Measurements from ENCODE around the gene IGSF9.

IGSF9 gene, protein sequence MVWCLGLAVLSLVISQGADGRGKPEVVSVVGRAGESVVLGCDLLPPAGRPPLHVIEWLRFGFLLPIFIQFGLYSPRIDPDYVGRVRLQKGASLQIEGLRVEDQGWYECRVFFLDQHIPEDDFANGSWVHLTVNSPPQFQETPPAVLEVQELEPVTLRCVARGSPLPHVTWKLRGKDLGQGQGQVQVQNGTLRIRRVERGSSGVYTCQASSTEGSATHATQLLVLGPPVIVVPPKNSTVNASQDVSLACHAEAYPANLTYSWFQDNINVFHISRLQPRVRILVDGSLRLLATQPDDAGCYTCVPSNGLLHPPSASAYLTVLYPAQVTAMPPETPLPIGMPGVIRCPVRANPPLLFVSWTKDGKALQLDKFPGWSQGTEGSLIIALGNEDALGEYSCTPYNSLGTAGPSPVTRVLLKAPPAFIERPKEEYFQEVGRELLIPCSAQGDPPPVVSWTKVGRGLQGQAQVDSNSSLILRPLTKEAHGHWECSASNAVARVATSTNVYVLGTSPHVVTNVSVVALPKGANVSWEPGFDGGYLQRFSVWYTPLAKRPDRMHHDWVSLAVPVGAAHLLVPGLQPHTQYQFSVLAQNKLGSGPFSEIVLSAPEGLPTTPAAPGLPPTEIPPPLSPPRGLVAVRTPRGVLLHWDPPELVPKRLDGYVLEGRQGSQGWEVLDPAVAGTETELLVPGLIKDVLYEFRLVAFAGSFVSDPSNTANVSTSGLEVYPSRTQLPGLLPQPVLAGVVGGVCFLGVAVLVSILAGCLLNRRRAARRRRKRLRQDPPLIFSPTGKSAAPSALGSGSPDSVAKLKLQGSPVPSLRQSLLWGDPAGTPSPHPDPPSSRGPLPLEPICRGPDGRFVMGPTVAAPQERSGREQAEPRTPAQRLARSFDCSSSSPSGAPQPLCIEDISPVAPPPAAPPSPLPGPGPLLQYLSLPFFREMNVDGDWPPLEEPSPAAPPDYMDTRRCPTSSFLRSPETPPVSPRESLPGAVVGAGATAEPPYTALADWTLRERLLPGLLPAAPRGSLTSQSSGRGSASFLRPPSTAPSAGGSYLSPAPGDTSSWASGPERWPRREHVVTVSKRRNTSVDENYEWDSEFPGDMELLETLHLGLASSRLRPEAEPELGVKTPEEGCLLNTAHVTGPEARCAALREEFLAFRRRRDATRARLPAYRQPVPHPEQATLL

DNA sequence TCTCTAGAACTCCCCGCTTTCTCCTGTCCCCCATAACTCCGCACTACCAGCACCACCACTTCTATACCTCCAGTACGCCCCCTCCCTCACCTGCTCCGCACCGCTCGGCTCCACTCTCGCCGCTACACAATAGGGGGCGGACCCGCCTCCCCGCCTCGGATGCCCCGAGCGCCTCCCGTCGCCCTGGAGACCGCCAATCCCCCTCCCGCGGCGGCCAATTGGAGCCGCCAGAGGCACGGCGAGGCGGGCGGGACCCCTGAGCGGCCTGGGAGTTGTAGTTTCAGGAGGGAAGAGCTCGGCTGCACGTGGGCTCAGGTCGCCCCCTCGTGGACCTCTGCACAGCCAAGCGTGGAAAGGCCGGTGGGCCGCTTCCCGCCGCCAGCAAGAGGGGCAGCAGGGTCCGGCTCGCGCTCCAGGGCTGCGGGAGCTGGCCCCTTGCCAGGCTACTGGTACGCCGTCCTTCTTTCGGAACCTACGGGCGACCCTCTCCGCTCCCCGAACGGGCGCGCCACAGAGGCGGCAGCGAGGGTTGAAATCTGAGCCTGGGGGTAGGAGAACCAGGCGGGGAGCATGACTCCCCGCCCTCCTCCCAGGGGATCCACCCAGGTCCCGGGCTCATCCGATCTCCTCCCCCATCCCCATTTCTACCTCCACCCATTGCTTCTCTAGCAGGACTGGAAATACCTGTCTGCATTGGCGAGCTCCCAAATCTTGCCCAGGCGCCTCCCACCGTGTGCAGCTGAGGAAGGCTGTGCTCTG is at the start of gene IGSF9:
TSS of gene IGSF9 (minus strand) at position 131 of the 759 bp plus-strand sequence. CDS start 2,159 bp downstream, outside the sequence.
- ATAC-seq, result peak; percentile 95
- no peak within 1 kb of the TSS for H3K27ac Mint-ChIP-seq
- DNase-seq, result peak; percentile 80
- H3K36me3 Mint-ChIP-seq (ENCODE audit: low read depth), result no peaks in the 10 kb centered on the region
- H3K4me3 Mint-ChIP-seq, result peak within 1 kb of the TSS; percentile 66
- peaks cover 28% of the 10 kb centered on the region for H3K27me3 Mint-ChIP-seq
- peaks cover 6% of the 10 kb centered on the region for H3K4me1 Mint-ChIP-seq
- H3K9me3 Mint-ChIP-seq, result no peaks in the 10 kb centered on the region

GRCh38 chr1:159994896-159995295 is 49.5 kb upstream of the IGSF9 start:
- ATAC-seq (no peak), DNase-seq (no peak)
- peaks cover 8% of the 10 kb centered on the region for H3K4me1 Mint-ChIP-seq
- H3K36me3 Mint-ChIP-seq (ENCODE audit: low read depth), result no peaks in the 10 kb centered on the region
- H3K27me3 Mint-ChIP-seq, result peaks cover 16% of the 10 kb centered on the region
- H3K4me3 Mint-ChIP-seq, result no peak overlapping the region
- no peak overlapping the region for H3K27ac Mint-ChIP-seq
- H3K9me3 Mint-ChIP-seq, result no peaks in the 10 kb centered on the region

GRCh38 chr1:159993911-159994310 is 48.5 kb upstream of the IGSF9 start:
- ATAC-seq, result no peak
- DNase-seq, result no peak
- Mint-ChIP-seq H3K27me3 (peaks cover 12% of the 10 kb centered on the region), H3K4me1 (peaks cover 8% of the 10 kb centered on the region), H3K9me3 (no peaks in the 10 kb centered on the region), H3K36me3 (ENCODE audit: low read depth) (no peaks in the 10 kb centered on the region), H3K4me3 (no peak overlapping the region), H3K27ac (no peak overlapping the region)

DNA sequence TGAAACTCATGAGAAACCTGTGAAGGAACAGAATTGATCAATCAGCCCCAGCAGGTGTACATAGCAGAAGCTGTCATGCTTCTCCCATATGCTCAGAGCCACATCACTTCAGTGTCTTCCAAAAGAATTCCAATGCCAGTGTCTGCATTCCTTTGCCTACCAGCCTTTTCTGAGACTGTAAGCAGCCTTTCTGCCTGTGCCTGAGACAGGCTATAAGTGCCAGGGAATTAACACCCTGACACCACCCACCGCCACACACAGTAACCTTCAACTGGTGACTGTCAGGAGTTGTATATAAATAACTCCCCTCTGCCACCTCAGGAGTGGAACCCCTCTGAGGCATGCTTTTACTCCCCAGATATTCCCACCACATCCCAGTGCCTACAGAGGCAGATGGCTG is 46.7 kb upstream of the IGSF9 start:
- Mint-ChIP-seq H3K27ac (no peak overlapping the region), H3K27me3 (peaks cover 8% of the 10 kb centered on the region), H3K4me1 (peaks cover 8% of the 10 kb centered on the region), H3K36me3 (ENCODE audit: low read depth) (no peaks in the 10 kb centered on the region), H3K9me3 (no peaks in the 10 kb centered on the region), H3K4me3 (no peak overlapping the region)
- no peak for ATAC-seq
- DNase-seq, result no peak

DNA sequence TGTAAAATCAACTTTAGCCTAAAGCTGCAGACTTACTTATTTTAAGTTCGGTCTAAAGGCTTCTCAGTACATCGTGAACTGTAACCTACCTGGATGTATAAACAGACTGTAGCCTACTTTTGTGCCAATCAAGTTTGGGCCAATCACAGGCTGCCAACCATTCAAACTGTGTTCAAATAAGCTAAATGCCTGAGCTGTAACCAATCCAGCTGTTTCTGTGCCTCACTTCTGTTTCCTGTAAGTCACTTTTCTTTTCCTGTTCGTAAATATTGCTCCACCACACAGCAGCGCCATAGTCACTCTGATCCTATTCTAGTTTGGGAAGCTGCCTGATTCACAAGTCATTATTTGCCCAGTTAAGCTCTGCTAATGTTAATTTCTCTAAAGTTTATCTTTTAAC is 46.1 kb upstream of the IGSF9 start:
- H3K9me3 Mint-ChIP-seq, result no peaks in the 10 kb centered on the region

GRCh38 chr1:159990005-159990404 is 44.6 kb upstream of the IGSF9 start:
- Mint-ChIP-seq H3K27ac (no peak overlapping the region), H3K4me1 (peaks cover 8% of the 10 kb centered on the region), H3K36me3 (ENCODE audit: low read depth) (no peaks in the 10 kb centered on the region), H3K27me3 (peaks cover 6% of the 10 kb centered on the region), H3K4me3 (no peak overlapping the region), H3K9me3 (no peaks in the 10 kb centered on the region)
- ATAC-seq (no peak), DNase-seq (no peak)

More for the DNA sequence above, 46.1 kb upstream of the IGSF9 start:
- Mint-ChIP-seq H3K27ac (no peak overlapping the region), H3K27me3 (peaks cover 6% of the 10 kb centered on the region), H3K36me3 (ENCODE audit: low read depth) (no peaks in the 10 kb centered on the region), H3K4me1 (peaks cover 8% of the 10 kb centered on the region), H3K4me3 (no peak overlapping the region)
- DNase-seq (no peak), ATAC-seq (no peak)

- H3K9me3 Mint-ChIP-seq, result no peaks in the 10 kb centered on the region
- no peak overlapping the region for H3K4me3 Mint-ChIP-seq
- no peak for ATAC-seq
- DNase-seq, result no peak
- no peaks in the 10 kb centered on the region for H3K36me3 Mint-ChIP-seq (ENCODE audit: low read depth)
- peaks cover 9% of the 10 kb centered on the region for H3K27me3 Mint-ChIP-seq
- peaks cover 8% of the 10 kb centered on the region for H3K4me1 Mint-ChIP-seq
- no peak overlapping the region for H3K27ac Mint-ChIP-seq
These were observed 44.2 kb upstream of the IGSF9 start for GRCh38 chr1:159989581-159989980.

DNA sequence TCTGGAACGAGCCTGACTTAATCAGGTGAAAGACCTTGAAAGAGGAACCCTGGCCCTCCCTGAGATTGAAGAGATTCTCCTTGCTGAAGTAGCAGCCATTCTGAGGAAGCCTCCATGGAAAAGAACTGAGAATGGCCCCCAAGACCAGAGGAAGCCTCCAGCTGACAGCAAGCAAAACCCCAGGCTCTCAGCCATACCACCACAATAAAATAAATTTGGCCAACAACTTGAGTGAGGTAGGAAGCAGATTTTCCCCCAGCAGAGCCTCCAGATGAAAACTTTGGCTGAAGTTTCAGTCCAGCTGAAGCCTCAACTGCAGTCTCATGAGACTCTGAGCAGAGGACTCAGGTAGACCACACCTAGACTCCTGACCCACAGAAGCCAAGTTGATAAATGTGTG is 42.6 kb upstream of the IGSF9 start:
- H3K27ac Mint-ChIP-seq, result no peak overlapping the region
- peaks cover 15% of the 10 kb centered on the region for H3K27me3 Mint-ChIP-seq
- ATAC-seq, result no peak
- H3K36me3 Mint-ChIP-seq (ENCODE audit: low read depth), result no peaks in the 10 kb centered on the region
- no peaks in the 10 kb centered on the region for H3K9me3 Mint-ChIP-seq
- H3K4me3 Mint-ChIP-seq, result no peak overlapping the region
- no peak for DNase-seq
- H3K4me1 Mint-ChIP-seq, result peaks cover 8% of the 10 kb centered on the region

DNA sequence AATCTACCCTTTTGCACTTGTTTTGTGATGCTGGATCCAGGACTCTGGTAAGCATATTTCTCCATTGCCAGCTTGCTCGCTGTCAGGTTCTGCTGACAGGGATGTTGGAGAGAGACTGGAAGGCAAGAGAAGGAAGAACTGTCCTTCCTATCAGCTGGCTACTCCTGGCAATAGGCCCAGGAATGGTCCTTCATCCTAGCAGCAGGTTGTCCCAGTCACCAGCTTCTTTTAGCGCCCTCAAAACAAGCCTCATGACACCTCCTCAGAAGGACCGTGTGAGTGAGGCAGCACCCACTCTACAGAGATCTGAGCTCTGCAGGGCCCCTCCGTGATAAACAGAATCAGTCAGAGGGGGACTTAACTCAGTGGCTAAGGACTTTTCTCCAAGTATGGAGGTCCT is 41.8 kb upstream of the IGSF9 start:
- DNase-seq, result no peak
- no peak overlapping the region for H3K4me3 Mint-ChIP-seq

DNA sequence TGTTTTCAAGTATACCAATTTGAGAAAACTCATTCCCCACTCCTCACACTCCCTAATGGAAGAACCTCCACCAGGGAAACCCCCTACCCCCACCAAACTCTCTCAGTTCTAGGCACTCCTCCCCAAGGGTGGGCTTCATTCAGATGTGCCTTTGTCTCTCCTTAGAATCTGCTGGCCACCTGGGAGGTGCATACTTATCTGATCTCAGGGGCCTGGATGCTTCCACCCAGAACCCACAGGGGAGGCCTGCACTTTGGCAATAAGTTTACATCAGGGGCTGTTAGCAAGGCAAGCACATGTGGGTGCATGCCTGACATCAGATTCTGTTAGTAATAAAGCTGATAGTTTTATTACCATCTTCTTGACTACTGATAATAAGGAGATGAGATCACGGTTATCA is 41.1 kb upstream of the IGSF9 start:
- H3K9me3 Mint-ChIP-seq, result no peaks in the 10 kb centered on the region
- H3K36me3 Mint-ChIP-seq (ENCODE audit: low read depth), result no peaks in the 10 kb centered on the region
- peaks cover 4% of the 10 kb centered on the region for H3K4me1 Mint-ChIP-seq
- DNase-seq (no peak), ATAC-seq (no peak)
- no peak overlapping the region for H3K27ac Mint-ChIP-seq
- no peak overlapping the region for H3K4me3 Mint-ChIP-seq
- H3K27me3 Mint-ChIP-seq, result peaks cover 23% of the 10 kb centered on the region

More for the DNA sequence above, 41.8 kb upstream of the IGSF9 start:
- no peak overlapping the region for H3K27ac Mint-ChIP-seq
- peaks cover 8% of the 10 kb centered on the region for H3K4me1 Mint-ChIP-seq
- ATAC-seq, result no peak
- no peaks in the 10 kb centered on the region for H3K36me3 Mint-ChIP-seq (ENCODE audit: low read depth)
- H3K9me3 Mint-ChIP-seq, result no peaks in the 10 kb centered on the region
- H3K27me3 Mint-ChIP-seq, result peaks cover 19% of the 10 kb centered on the region

- no peak for DNase-seq
- peaks cover 22% of the 10 kb centered on the region for H3K27me3 Mint-ChIP-seq
- no peak overlapping the region for H3K4me3 Mint-ChIP-seq
- ATAC-seq, result no peak
- no peaks in the 10 kb centered on the region for H3K36me3 Mint-ChIP-seq (ENCODE audit: low read depth)
- H3K27ac Mint-ChIP-seq, result no peak overlapping the region
- peaks cover under 1% of the 10 kb centered on the region for H3K4me1 Mint-ChIP-seq
- H3K9me3 Mint-ChIP-seq, result no peaks in the 10 kb centered on the region
These were observed 40.7 kb upstream of the IGSF9 start for GRCh38 chr1:159986093-159986492.

GRCh38 chr1:159985473-159985872 is 40.1 kb upstream of the IGSF9 start:
- ATAC-seq (no peak), DNase-seq (no peak)
- no peak overlapping the region for H3K27ac Mint-ChIP-seq
- H3K4me1 Mint-ChIP-seq, result no peaks in the 10 kb centered on the region
- H3K27me3 Mint-ChIP-seq, result peaks cover 22% of the 10 kb centered on the region
- no peak overlapping the region for H3K4me3 Mint-ChIP-seq
- no peaks in the 10 kb centered on the region for H3K9me3 Mint-ChIP-seq
- no peaks in the 10 kb centered on the region for H3K36me3 Mint-ChIP-seq (ENCODE audit: low read depth)

GRCh38 chr1:159983681-159984080 is 38.3 kb upstream of the IGSF9 start:
- Mint-ChIP-seq H3K27ac (no peak overlapping the region), H3K9me3 (no peaks in the 10 kb centered on the region), H3K4me1 (no peaks in the 10 kb centered on the region), H3K36me3 (ENCODE audit: low read depth) (no peaks in the 10 kb centered on the region), H3K4me3 (no peak overlapping the region), H3K27me3 (peaks cover 29% of the 10 kb centered on the region)
- no peak for DNase-seq
- no peak for ATAC-seq

DNA sequence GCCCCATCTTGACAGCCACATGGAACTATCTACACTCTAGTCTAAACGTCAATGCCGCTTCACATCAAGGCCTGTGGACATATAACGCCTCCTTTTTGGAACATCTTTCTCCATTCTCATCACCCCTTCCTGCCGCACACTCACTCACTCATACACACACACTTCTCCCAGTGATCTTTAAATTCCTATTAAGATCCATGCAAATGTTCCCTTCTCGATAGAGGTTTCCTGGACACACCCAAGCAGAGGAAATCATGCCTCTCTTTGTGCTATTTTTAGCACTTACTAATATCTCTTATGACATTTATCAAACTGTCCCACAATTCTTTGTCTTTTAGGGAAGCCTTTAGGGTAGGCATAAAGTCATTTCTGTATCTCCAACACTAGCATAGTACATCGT is 36.9 kb upstream of the IGSF9 start:
- Mint-ChIP-seq H3K4me1 (no peaks in the 10 kb centered on the region), H3K9me3 (no peaks in the 10 kb centered on the region), H3K27me3 (peaks cover 31% of the 10 kb centered on the region), H3K36me3 (ENCODE audit: low read depth) (no peaks in the 10 kb centered on the region), H3K27ac (no peak overlapping the region), H3K4me3 (no peak overlapping the region)
- no peak for DNase-seq
- no peak for ATAC-seq

Measured in activated naive CD8-positive, alpha-beta T cell treated with anti-CD3 and anti-CD28 coated beads, Interleukin-2, amount 50 U/mL, for 24 hours (primary cell).